Caco-2 (cell line): ENCODE measurements around the gene PHC2. TPM values are rescaled to one million over a fixed set of nuclear protein-coding genes. Genes with fewer than 3 reads are reported as not detected.
A peak's percentile ranks its signal among the peaks of the same experiment; 100 is the strongest.

Source experiments
- Bru-seq: library from RNA; stranded (reverse); fragments of 400-500 nt; gene quantifications from one replicate; lab custom pipeline; 2021; lab: Mats Ljungman, UMichigan
- BruChase-seq, 2 experiments: library from RNA; stranded (reverse); fragments of 400-500 nt; gene quantifications; one replicate each; lab custom pipeline; 2021; lab: Mats Ljungman, UMichigan
- BruUV-seq: library from RNA; stranded (reverse); fragments of 400-500 nt; replicated peaks from 2 replicates; lab custom pipeline; 2021; lab: Mats Ljungman, UMichigan
- CTCF ChIA-PET: fragments of 300-600 bp; sonication (Branson Sonifier 250); formaldehyde crosslinking; loops from one replicate; lab custom pipeline; 2022; ENCODE audit warnings: antibody characterized with exemption; lab: Charles Lee
- POLR2A ChIA-PET: fragments of 300-600 bp; sonication (Branson Sonifier 250); formaldehyde crosslinking; loops from one replicate; lab custom pipeline; 2022; ENCODE audit warnings: antibody characterized with exemption; lab: Charles Lee
- DNase-seq, 2 experiments: peaks; one replicate each; pipeline versions ENCODE4 v3.0.0 to v3.0.0-alpha.2; 2020 to 2022
- H3K27me3 ChIP-seq: replicated peaks from 2 replicates; pipeline ENCODE4 v1.6.0; 2011; ENCODE audit warnings: low read length; ENCODE audit not compliant: control insufficient read depth, insufficient read depth
- H3K36me3 ChIP-seq: 2 replicates; pipeline ENCODE4 v1.5.1; 2011; ENCODE audit warnings: low read length; ENCODE audit not compliant: control insufficient read depth, insufficient read depth
- H3K4me1 ChIP-seq: fragments of 250-450 bp; sonication (Bioruptor Pico); 2 replicates; pipeline ENCODE4 v1.5.1; 2020; ENCODE audit warnings: mild to moderate bottlenecking
- H3K4me3 ChIP-seq: 2 replicates; pipeline ENCODE4 v1.5.1; 2011; ENCODE audit warnings: low read depth, mild to moderate bottlenecking, control low read depth, low read length
- H3K9me3 ChIP-seq: fragments of 250-450 bp; sonication (Bioruptor Pico); 2 replicates; pipeline ENCODE4 v1.5.1; 2020; ENCODE audit warnings: mild to moderate bottlenecking, moderate library complexity
- H3K27ac Mint-ChIP-seq: one replicate; pipeline ENCODE4 v1.8.0; 2022; ENCODE audit warnings: mixed read lengths; ENCODE audit not compliant: unreplicated experiment
- H3K27me3 Mint-ChIP-seq: one replicate; pipeline ENCODE4 v1.8.0; 2022; ENCODE audit warnings: mixed read lengths; ENCODE audit not compliant: insufficient read depth, unreplicated experiment
- H3K36me3 Mint-ChIP-seq: one replicate; pipeline ENCODE4 v1.8.0; 2022; ENCODE audit warnings: mild to moderate bottlenecking, mixed read lengths; ENCODE audit not compliant: insufficient read depth, unreplicated experiment
- H3K4me1 Mint-ChIP-seq: one replicate; pipeline ENCODE4 v1.8.0; 2022; ENCODE audit warnings: low read depth, mixed read lengths; ENCODE audit not compliant: unreplicated experiment
- H3K4me3 Mint-ChIP-seq: one replicate; pipeline ENCODE4 v1.8.0; 2022; ENCODE audit warnings: mild to moderate bottlenecking, moderate library complexity, mixed read lengths; ENCODE audit not compliant: unreplicated experiment
- H3K9me3 Mint-ChIP-seq: one replicate; pipeline ENCODE4 v1.8.0; 2022; ENCODE audit warnings: mixed read lengths; ENCODE audit not compliant: unreplicated experiment
- CTCF ChIP-seq, 2 experiments: fragments of 200-600 bp in 1 of 2; IDR thresholded peaks; 1 replicate in 1 of 2; 2 replicates in 1 of 2; pipeline versions ENCODE4 v1.5.1 to v1.8.0; 2011 to 2022; ENCODE audit warnings: antibody characterized with exemption in 1 of 2, control low read depth in 1 of 2, inconsistent platforms in 1 of 2, low read depth in 1 of 2, low read length in 1 of 2, mild to moderate bottlenecking in 1 of 2, moderate library complexity in 1 of 2; ENCODE audit not compliant: insufficient read depth in 1 of 2, severe bottlenecking in 1 of 2, unreplicated experiment in 1 of 2
- intact Hi-C: fragments of 100-400 bp; cut with micrococcal nuclease; formaldehyde crosslinking; loops from one replicate; pipeline ENCODE4 v1.10.0; 2022; ENCODE audit not compliant: unreplicated experiment
- long read RNA-seq: library from polyadenylated mRNA; stranded (forward); transcript quantifications from one replicate; pipeline ENCODE4 v2.0.0, GENCODE V29; 2022
- total RNA-seq: library from RNA; stranded (reverse); gene quantifications from 2 replicates; pipeline ENCODE4 v1.2.3, GENCODE V29; 2022

Gene PHC2
- total RNA-seq (31.8 and 35.2 TPM in 2 replicates), Bru-seq, nascent RNA (percentile 68 among the genes with signal in this experiment), BruChase-seq, experiment 1, labeled RNA remaining after a 2-hour chase (percentile 62 among the genes with signal in this experiment), BruChase-seq, experiment 2, labeled RNA remaining after a 6-hour chase (percentile 57 among the genes with signal in this experiment)
- long read RNA-seq, transcript PHC2-202 (7 exons, 2,550 nt): major isoform, 40 of 68 reads
- long read RNA-seq, partial matches to known transcripts: 3 of 68 reads
- long read RNA-seq, other reads (novel, unspliced or antisense): 24 of 68 reads

- no peaks in the 10 kb centered on the region for H3K9me3 Mint-ChIP-seq
- POLR2A ChIA-PET: interaction anchor here (0.6 kb wide), 2 partner anchors 54 to 81 kb away, joined by 3 to 8 read pairs; no protein-coding TSS in a partner anchor
- CTCF ChIA-PET: interaction anchor here (0.6 kb wide), 1 partner anchor 295 kb away, joined by 3 read pairs; no protein-coding TSS in a partner anchor
- Histone ChIP-seq H3K9me3 (no peaks in the 10 kb centered on the region), H3K4me3 (peak within 1 kb of the TSS; percentile 61), H3K36me3 (no peaks in the 10 kb centered on the region), H3K4me1 (peaks cover 6% of the 10 kb centered on the region; the same call in 1 of the 2 replicates), H3K27me3 (no peaks in the 10 kb centered on the region)
- H3K4me3 Mint-ChIP-seq: peak within 1 kb of the TSS; percentile 46
- no TSS peak for BruUV-seq
- intact Hi-C loops: loop anchor here (1.0 to 10.0 kb wide), 2 partner anchors 39 to 56 kb away; no protein-coding TSS in a partner anchor
- TF ChIP-seq CTCF (IDR thresholded peaks at IDR 0.05; ENCODE audit: insufficient read depth in 1 of 2, low read depth in 1 of 2, low read length in 1 of 2, severe bottlenecking in 1 of 2, unreplicated experiment in 1 of 2): no peak
- no peak within 1 kb of the TSS for H3K27ac Mint-ChIP-seq
- DNase-seq: peak; percentile 95 to 97
- no peaks in the 10 kb centered on the region for H3K4me1 Mint-ChIP-seq
- H3K27me3 Mint-ChIP-seq: no peaks in the 10 kb centered on the region
- H3K36me3 Mint-ChIP-seq: no peaks in the 10 kb centered on the region
Measured at GRCh38 chr1:33430692-33431593, at the start of gene PHC2. Gene PHC2 (minus strand): TSS chr1:33431095. CDS start chr1:33375539, 55,556 bp downstream.

GRCh38 chr1:33477451-33477850, 46.6 kb upstream of the PHC2 start:
- Mint-ChIP-seq H3K36me3 (peaks cover under 1% of the 10 kb centered on the region), H3K27ac (no peak overlapping the region), H3K4me3 (no peak overlapping the region), H3K9me3 (no peaks in the 10 kb centered on the region), H3K27me3 (no peaks in the 10 kb centered on the region), H3K4me1 (peaks cover 7% of the 10 kb centered on the region)
- no peak for TF ChIP-seq CTCF (IDR thresholded peaks at IDR 0.05; ENCODE audit: insufficient read depth in 1 of 2, low read depth in 1 of 2, low read length in 1 of 2, severe bottlenecking in 1 of 2, unreplicated experiment in 1 of 2)
- Histone ChIP-seq H3K36me3 (no peaks in the 10 kb centered on the region), H3K27me3 (no peaks in the 10 kb centered on the region), H3K4me1 (no peaks in the 10 kb centered on the region), H3K4me3 (no peak overlapping the region), H3K9me3 (no peaks in the 10 kb centered on the region)
- no peak for DNase-seq
- CTCF ChIA-PET: no interaction called here
- intact Hi-C loops: no loop called here
- POLR2A ChIA-PET: no interaction called here
- BruUV-seq: no TSS peak

GRCh38 chr1:33473900-33474299, 43.0 kb upstream of the PHC2 start:
- TF ChIP-seq CTCF (IDR thresholded peaks at IDR 0.05; ENCODE audit: insufficient read depth in 1 of 2, low read depth in 1 of 2, low read length in 1 of 2, severe bottlenecking in 1 of 2, unreplicated experiment in 1 of 2): no peak
- ChIA-PET POLR2A (no interaction called here), CTCF (no interaction called here)
- H3K4me3 ChIP-seq: no peak overlapping the region
- 0 out of 2 replicates have a peak, but pooled peaks cover 4% of the 10 kb centered on the region for H3K4me1 ChIP-seq
- H3K4me3 Mint-ChIP-seq: peak overlapping the region; percentile 81
- peaks cover 6% of the 10 kb centered on the region for H3K36me3 Mint-ChIP-seq
- H3K9me3 Mint-ChIP-seq: no peaks in the 10 kb centered on the region
- H3K36me3 ChIP-seq: no peaks in the 10 kb centered on the region
- no peaks in the 10 kb centered on the region for H3K27me3 Mint-ChIP-seq
- no peaks in the 10 kb centered on the region for H3K9me3 ChIP-seq
- H3K27ac Mint-ChIP-seq: peak overlapping the region; percentile 67
- peaks cover 13% of the 10 kb centered on the region for H3K4me1 Mint-ChIP-seq
- intact Hi-C loops: loop anchor here (2.0 to 5.0 kb wide), 3 partner anchors 102 to 347 kb away; no protein-coding TSS in a partner anchor
- H3K27me3 ChIP-seq: no peaks in the 10 kb centered on the region
- BruUV-seq: no TSS peak
- DNase-seq: no peak
